IMR-90 (cell line): ENCODE data around the gene SLC9B2. TPM values are rescaled to one million over a fixed set of nuclear protein-coding genes. Genes with fewer than 3 reads are reported as not detected.

Experiments
- ATAC-seq: fragments of 200-7000 bp; cut with Tn5 transposase; 2 replicates; pipeline ENCODE4 v1.9.1; 2020; ENCODE audit warnings: low read depth, mild to moderate bottlenecking, moderate library complexity
- BruUV-seq: library from RNA; stranded (reverse); fragments of 400-500 nt; replicated peaks from 2 replicates; lab custom pipeline; 2021; lab: Mats Ljungman, UMichigan
- CTCF ChIA-PET: fragments of 300-600 bp; formaldehyde crosslinking; extraction: SDS; loops from one replicate; lab custom pipeline; 2021; ENCODE audit warnings: antibody characterized with exemption; lab: Yijun Ruan, JAX
- POLR2A ChIA-PET: fragments of 300-600 bp; sonication (Branson Sonifier 250); formaldehyde crosslinking; loops from one replicate; lab custom pipeline; 2022; ENCODE audit warnings: antibody characterized with exemption; ENCODE audit not compliant: unreplicated experiment; lab: Charles Lee
- DNase-seq: peaks from one replicate; pipeline ENCODE4 v3.0.0; 2013
- H2AFZ ChIP-seq: replicated peaks from 2 replicates; pipeline ENCODE3; 2013; ENCODE audit warnings: low read length, mild to moderate bottlenecking; ENCODE audit not compliant: poor library complexity
- H2AK5ac ChIP-seq: 2 replicates; pipeline ENCODE4 v1.6.1; 2013; ENCODE audit warnings: low read depth, low read length, inconsistent platforms
- H2AK9ac ChIP-seq: replicated peaks from 2 replicates; pipeline ENCODE3; 2013; ENCODE audit warnings: mild to moderate bottlenecking, low read depth, low read length, moderate library complexity; ENCODE audit not compliant: poor library complexity
- H2BK120ac ChIP-seq: 2 replicates; pipeline ENCODE4 v1.6.1; 2013; ENCODE audit warnings: low read depth, low read length, inconsistent platforms
- H2BK15ac ChIP-seq: 3 replicates; pipeline ENCODE4 v1.6.1; 2013; ENCODE audit warnings: low read depth, low read length, inconsistent platforms
- H2BK20ac ChIP-seq: 2 replicates; pipeline ENCODE4 v1.6.1; 2013; ENCODE audit warnings: low read depth, mild to moderate bottlenecking, inconsistent platforms, low read length, moderate library complexity
- H2BK5ac ChIP-seq: 2 replicates; pipeline ENCODE4 v1.6.1; 2013; ENCODE audit warnings: mild to moderate bottlenecking, low read depth, low read length, inconsistent platforms; ENCODE audit not compliant: poor library complexity, severe bottlenecking
- H3K14ac ChIP-seq: replicated peaks from 2 replicates; pipeline ENCODE4 v1.6.1; 2013; ENCODE audit warnings: low read depth, low read length, inconsistent platforms
- H3K18ac ChIP-seq: 2 replicates; pipeline ENCODE4 v1.6.1; 2013; ENCODE audit warnings: low read depth, low read length, control low read depth
- H3K23ac ChIP-seq: 2 replicates; pipeline ENCODE4 v1.6.1; 2013; ENCODE audit warnings: low read depth, low read length, inconsistent platforms
- H3K27ac ChIP-seq: 2 replicates; pipeline ENCODE4 v1.5.1; 2013; ENCODE audit warnings: mild to moderate bottlenecking, control low read depth, low read length; ENCODE audit not compliant: insufficient read depth
- H3K27me3 ChIP-seq: 2 replicates; pipeline ENCODE4 v1.6.1; 2013; ENCODE audit warnings: low read length; ENCODE audit not compliant: control insufficient read depth, insufficient read depth
- H3K36me3 ChIP-seq: 2 replicates; pipeline ENCODE4 v1.6.1; 2013; ENCODE audit warnings: low read length, mixed read lengths; ENCODE audit not compliant: control insufficient read depth, insufficient read depth
- H3K4ac ChIP-seq: 2 replicates; pipeline ENCODE4 v1.6.1; 2013; ENCODE audit warnings: low read depth, low read length, inconsistent platforms
- H3K4me1 ChIP-seq: 2 replicates; pipeline ENCODE4 v1.6.1; 2013; ENCODE audit warnings: low read length, mixed read lengths; ENCODE audit not compliant: control insufficient read depth, insufficient read depth
- H3K4me2 ChIP-seq: 2 replicates; pipeline ENCODE4 v1.6.1; 2013; ENCODE audit warnings: low read depth, mild to moderate bottlenecking, control low read depth, low read length, moderate library complexity
- H3K4me3 ChIP-seq: 2 replicates; pipeline ENCODE4 v1.5.1; 2013; ENCODE audit warnings: low read depth, mild to moderate bottlenecking, control low read depth, low read length, moderate library complexity; ENCODE audit not compliant: insufficient read depth
- H3K56ac ChIP-seq: 2 replicates; pipeline ENCODE4 v1.6.1; 2013; ENCODE audit warnings: low read length, inconsistent platforms; ENCODE audit not compliant: insufficient read depth; ENCODE audit errors: extremely low read depth
- H3K79me1 ChIP-seq, 2 experiments: 2 replicates each; pipeline ENCODE4 v1.6.1; 2013; ENCODE audit warnings: low read length in 2 of 2, inconsistent platforms in 1 of 2, low read depth in 1 of 2
- H3K9ac ChIP-seq: 2 replicates; pipeline ENCODE4 v1.6.1; 2013; ENCODE audit warnings: low read depth, low read length, control low read depth
- H3K9me1 ChIP-seq: 2 replicates; pipeline ENCODE4 v1.6.1; 2013; ENCODE audit warnings: low read length, inconsistent platforms; ENCODE audit not compliant: insufficient read depth
- H3K9me3 ChIP-seq: 2 replicates; pipeline ENCODE4 v1.6.1; 2013; ENCODE audit warnings: low read length; ENCODE audit not compliant: control insufficient read depth, insufficient read depth
- H4K20me1 ChIP-seq: 2 replicates; pipeline ENCODE4 v1.6.1; 2013; ENCODE audit warnings: low read length, inconsistent platforms; ENCODE audit not compliant: insufficient read depth
- H4K5ac ChIP-seq: 2 replicates; pipeline ENCODE4 v1.6.1; 2013; ENCODE audit warnings: mild to moderate bottlenecking, low read depth, low read length, control low read depth
- H4K8ac ChIP-seq, 2 experiments: 2 replicates each; pipeline ENCODE4 v1.6.1; 2013; ENCODE audit warnings: low read depth in 2 of 2, low read length in 2 of 2, control low read depth in 1 of 2, inconsistent platforms in 1 of 2
- H4K91ac ChIP-seq: 2 replicates; pipeline ENCODE4 v1.6.1; 2013; ENCODE audit warnings: low read depth, low read length, inconsistent platforms; ENCODE audit not compliant: insufficient read depth
- CHD1 ChIP-seq: IDR thresholded peaks from 2 replicates; pipeline ENCODE4 v1.6.1; 2012; ENCODE audit warnings: low read depth, low read length, improper control_type of control experiment
- MAFK ChIP-seq: IDR thresholded peaks from 2 replicates; pipeline ENCODE4 v1.6.1; 2012; ENCODE audit warnings: low read depth, low read length, improper control_type of control experiment
- MAZ ChIP-seq: IDR thresholded peaks from 2 replicates; pipeline ENCODE4 v1.6.1; 2012; ENCODE audit warnings: low read depth, mild to moderate bottlenecking, low read length, improper control_type of control experiment, moderate library complexity, borderline replicate concordance
- MXI1 ChIP-seq: IDR thresholded peaks from 2 replicates; pipeline ENCODE4 v1.6.1; 2012; ENCODE audit warnings: low read depth, mild to moderate bottlenecking, low read length, moderate library complexity, borderline replicate concordance
- RAD21 ChIP-seq: IDR thresholded peaks from 2 replicates; pipeline ENCODE4 v1.6.1; 2012; ENCODE audit warnings: low read length, improper control_type of control experiment
- SMC3 ChIP-seq: fragments of 150-350 bp; IDR thresholded peaks from 2 replicates; pipeline ENCODE4 v1.6.1; 2016; ENCODE audit warnings: low read depth, mild to moderate bottlenecking, antibody characterized with exemption, low read length, moderate library complexity
- WGBS, 2 experiments: methylation state at CpG; one replicate each; pipeline versions ENCODE4 v1.1.5 to v1.1.7; 2013; ENCODE audit warnings: missing lambda C conversion rate in 2 of 2; ENCODE audit not compliant: insufficient read length in 1 of 2; ENCODE audit errors: extremely low coverage in 2 of 2; 5-methylcytosine and 5-hydroxymethylcytosine counted together
- dilution Hi-C: fragments of 300-500 bp; cut with HindIII; formaldehyde crosslinking; loops from one replicate; pipeline ENCODE4 v1.14.3; 2018; ENCODE audit warnings: low sequenced_read_pairs; ENCODE audit not compliant: unreplicated experiment
- in situ Hi-C: fragments of 300-500 bp; cut with MboI; formaldehyde crosslinking; loops from 3 replicates; pipeline ENCODE4 v1.14.3; 2019; ENCODE audit warnings: low sequenced_read_pairs, inconsistent platforms, mixed read lengths
- intact Hi-C: fragments of 100-400 bp; cut with micrococcal nuclease; formaldehyde crosslinking; loops from 2 replicates; pipeline ENCODE4 v1.10.0; 2022
- polyA plus RNA-seq, 3 experiments: library from polyadenylated mRNA; depleted of rRNA; stranded (reverse); fragments of >200 nt; gene quantifications; 2 replicates each; pipeline ENCODE4 v1.2.3, GENCODE V29; 2012; ENCODE audit warnings: low replicate concordance in 1 of 3
- total RNA-seq: library from RNA; depleted of rRNA; stranded (reverse); fragments of >200 nt; gene quantifications from 2 replicates; pipeline ENCODE4 v1.2.3, GENCODE V29; 2012
- TF ChIP-seq, protein P1 (sequence below): conservative IDR thresholded peaks from 2 replicates; pipeline ENCODE4 v1.5.1; 2012; ENCODE audit warnings: mild to moderate bottlenecking, low read depth, low read length, improper control_type of control experiment

SLC9B2 gene
- total and polyA plus RNA-seq, 2 of the 4 experiments (the other 2 are of a cell fraction): 5.7 to 9.0 TPM

DNA sequence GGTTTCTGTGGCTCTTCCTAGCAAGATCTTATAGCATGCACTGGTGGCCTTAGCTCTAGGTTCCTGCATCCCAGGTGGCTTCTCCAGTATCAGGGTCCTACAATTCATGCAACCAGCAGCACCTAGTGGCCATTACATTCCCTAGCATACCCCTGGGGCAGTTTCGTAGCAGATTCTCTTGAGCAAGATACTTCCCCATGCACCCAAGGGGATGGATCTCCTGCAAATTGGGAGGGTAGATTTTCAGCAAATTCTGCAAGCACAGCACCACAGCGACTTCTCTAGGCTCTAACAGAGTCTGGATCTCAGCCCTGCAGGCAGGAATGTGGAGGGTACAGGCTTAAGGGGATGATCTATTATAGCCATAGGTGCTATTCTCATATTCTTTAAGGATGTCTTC, 44.0 kb downstream of the SLC9B2 start:
- Histone ChIP-seq H2AK5ac (no peak overlapping the region), H2AK9ac (no peak overlapping the region), H3K36me3 (no peaks in the 10 kb centered on the region; the same call in 1 of the 2 replicates), H4K5ac (no peak overlapping the region), H2BK15ac (no peak overlapping the region), H3K9me1 (no peaks in the 10 kb centered on the region), H3K9me3 (no peaks in the 10 kb centered on the region), H3K9ac (no peak overlapping the region), H3K4me3 (no peak overlapping the region), H4K20me1 (no peaks in the 10 kb centered on the region), H3K27ac (no peak overlapping the region), H3K27me3 (no peaks in the 10 kb centered on the region), H3K4me1 (no peaks in the 10 kb centered on the region), H2BK20ac (no peak overlapping the region), H3K14ac (no peak overlapping the region), H3K79me1 (no peaks in the 10 kb centered on the region), H3K56ac (no peak overlapping the region), H4K8ac (no peak overlapping the region), H3K4me2 (no peak overlapping the region), H2BK5ac (no peak overlapping the region), H2BK120ac (no peak overlapping the region), H3K18ac (no peak overlapping the region), H3K23ac (no peak overlapping the region), H4K91ac (no peak overlapping the region), H3K4ac (no peak overlapping the region), H2AFZ (no peak overlapping the region)
- no peak; the same call in 1 of the 2 replicates for ATAC-seq
- POLR2A ChIA-PET: no interaction called here
- in situ Hi-C loops: no loop called here
- CTCF ChIA-PET: interaction anchor here (0.6 to 1.1 kb wide), 3 partner anchors 11 to 70 kb away, joined by 3 to 7 read pairs (median 4); no protein-coding TSS in a partner anchor
- DNase-seq: peak; percentile 32
- no CpG with 5 or more reads among the region's 2 CpGs for WGBS, 2 experiments
- dilution Hi-C loops: no loop called here
- TF ChIP-seq MAZ (no peak), CHD1 (no peak), SMC3 (0 out of 2 replicates have a peak, but pooled peaks have one; percentile 6), MXI1 (no peak), RAD21 (peak; percentile 56), MAFK (no peak)
- TF ChIP-seq, protein P1, sequence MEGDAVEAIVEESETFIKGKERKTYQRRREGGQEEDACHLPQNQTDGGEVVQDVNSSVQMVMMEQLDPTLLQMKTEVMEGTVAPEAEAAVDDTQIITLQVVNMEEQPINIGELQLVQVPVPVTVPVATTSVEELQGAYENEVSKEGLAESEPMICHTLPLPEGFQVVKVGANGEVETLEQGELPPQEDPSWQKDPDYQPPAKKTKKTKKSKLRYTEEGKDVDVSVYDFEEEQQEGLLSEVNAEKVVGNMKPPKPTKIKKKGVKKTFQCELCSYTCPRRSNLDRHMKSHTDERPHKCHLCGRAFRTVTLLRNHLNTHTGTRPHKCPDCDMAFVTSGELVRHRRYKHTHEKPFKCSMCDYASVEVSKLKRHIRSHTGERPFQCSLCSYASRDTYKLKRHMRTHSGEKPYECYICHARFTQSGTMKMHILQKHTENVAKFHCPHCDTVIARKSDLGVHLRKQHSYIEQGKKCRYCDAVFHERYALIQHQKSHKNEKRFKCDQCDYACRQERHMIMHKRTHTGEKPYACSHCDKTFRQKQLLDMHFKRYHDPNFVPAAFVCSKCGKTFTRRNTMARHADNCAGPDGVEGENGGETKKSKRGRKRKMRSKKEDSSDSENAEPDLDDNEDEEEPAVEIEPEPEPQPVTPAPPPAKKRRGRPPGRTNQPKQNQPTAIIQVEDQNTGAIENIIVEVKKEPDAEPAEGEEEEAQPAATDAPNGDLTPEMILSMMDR: peak; percentile 40
- no TSS peak for BruUV-seq
- intact Hi-C loops: no loop called here
